ENCODE data around the gene SMKR1. TPM values are rescaled to one million over a fixed set of nuclear protein-coding genes. Genes with fewer than 3 reads are reported as not detected.

Gene SMKR1
- total and polyA plus RNA-seq, 9 of the 15 experiments (the other 6 are each of a cell fraction or from before 2014, with no cell fraction given) = 0.58 to 1.8 (median 0.93) TPM; not detected in 1

DNA sequence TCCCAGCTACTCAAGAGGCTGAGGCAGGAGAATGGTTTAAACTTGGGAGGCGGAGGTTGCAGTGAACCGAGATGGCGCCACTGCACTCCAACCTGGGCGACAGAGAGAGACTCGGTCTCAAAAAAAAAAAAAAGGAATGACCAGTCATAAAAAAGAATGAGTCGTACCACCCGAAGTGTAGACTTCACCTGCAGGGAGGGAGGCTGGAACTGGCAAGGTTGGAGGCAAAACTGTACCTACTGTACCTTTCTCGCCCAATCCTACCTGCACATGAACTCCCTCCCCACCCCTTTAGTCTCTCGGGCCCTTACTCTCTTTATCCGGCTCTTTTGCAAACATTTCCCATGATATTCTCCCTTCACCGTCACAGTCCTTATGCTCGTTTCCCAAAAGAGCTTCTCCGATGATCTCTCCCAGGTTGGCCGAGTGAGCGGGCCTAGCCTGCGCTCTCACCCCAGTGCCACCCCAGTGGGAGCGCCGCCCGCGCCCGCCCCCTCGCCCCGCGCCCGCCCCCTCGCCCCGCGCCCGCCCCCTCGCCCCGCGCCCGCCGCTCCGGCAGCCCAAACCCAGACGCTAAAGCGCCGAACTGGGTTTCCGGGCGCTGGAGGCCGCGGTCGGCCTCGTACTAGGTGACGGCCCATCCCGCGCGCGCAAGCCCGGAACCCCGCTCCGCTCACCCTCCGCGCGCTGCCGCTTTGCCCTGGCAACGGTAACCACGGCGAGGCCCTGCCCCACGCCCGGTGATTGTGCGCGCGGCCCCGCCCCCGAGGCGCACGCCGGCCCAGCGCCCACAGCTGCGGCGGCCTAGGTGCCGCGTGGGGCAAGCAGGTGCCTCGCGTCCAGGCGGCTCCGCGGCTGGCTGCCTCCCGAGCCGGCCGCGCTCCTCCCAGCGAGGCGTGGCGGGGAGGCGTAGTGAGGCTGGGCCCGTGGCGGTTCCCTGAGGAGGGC lies at the start of gene SMKR1 (continued):
- 0 out of 4 replicates have a peak, but pooled peaks of 1 of the 2 experiments have one; percentile 60 for TF ChIP-seq SIN3A (IDR thresholded peaks at IDR 0.05; ENCODE audit: borderline replicate concordance in 2 of 2, control insufficient read depth in 1 of 2, low read depth in 2 of 2, low read length in 2 of 2)
- no peak for TF ChIP-seq NFIC (IDR thresholded peaks at IDR 0.05)
- TF ChIP-seq ZNF445 (CRISPR knock-in tag; IDR thresholded peaks at IDR 0.05; ENCODE audit: low read depth) = no peak
- peak; percentile 48; the same call in 1 of the 2 replicates for TF ChIP-seq GABPB1 (CRISPR knock-in tag; IDR thresholded peaks at IDR 0.05)
- peak; percentile 77 for TF ChIP-seq CXXC5 (CRISPR knock-in tag; IDR thresholded peaks at IDR 0.05)
- no peak for TF ChIP-seq ZNF12 (CRISPR knock-in tag; IDR thresholded peaks at IDR 0.05)
- TF ChIP-seq ZFP36 (IDR thresholded peaks at IDR 0.05; ENCODE audit: low read depth, low read length, partially characterized antibody) = no peak
- TF ChIP-seq, protein P1, sequence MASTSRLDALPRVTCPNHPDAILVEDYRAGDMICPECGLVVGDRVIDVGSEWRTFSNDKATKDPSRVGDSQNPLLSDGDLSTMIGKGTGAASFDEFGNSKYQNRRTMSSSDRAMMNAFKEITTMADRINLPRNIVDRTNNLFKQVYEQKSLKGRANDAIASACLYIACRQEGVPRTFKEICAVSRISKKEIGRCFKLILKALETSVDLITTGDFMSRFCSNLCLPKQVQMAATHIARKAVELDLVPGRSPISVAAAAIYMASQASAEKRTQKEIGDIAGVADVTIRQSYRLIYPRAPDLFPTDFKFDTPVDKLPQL (IDR thresholded peaks at IDR 0.05; ENCODE audit: extremely low read depth, insufficient read length) = no peak
- TF ChIP-seq ZNF24 (IDR thresholded peaks at IDR 0.05) = no peak
- peak; percentile 96 for TF ChIP-seq MYNN (IDR thresholded peaks at IDR 0.05)
- TF ChIP-seq MYNN (CRISPR knock-in tag; IDR thresholded peaks at IDR 0.05) = peak; percentile 82
- no peak for TF ChIP-seq EP400 (IDR thresholded peaks at IDR 0.05)
- TF ChIP-seq CREM (IDR thresholded peaks at IDR 0.05; ENCODE audit: low read depth) = 0 out of 2 replicates have a peak, but pooled peaks have one; percentile 20
- 0 out of 2 replicates have a peak, but pooled peaks have one; percentile 23 for TF ChIP-seq FOXP1 (CRISPR knock-in tag; IDR thresholded peaks at IDR 0.05)
- no peak for TF ChIP-seq CHAMP1 (IDR thresholded peaks at IDR 0.05)
- no peak for TF ChIP-seq GATAD2A (IDR thresholded peaks at IDR 0.05)
- peak; percentile 46 for TF ChIP-seq KDM5B (IDR thresholded peaks at IDR 0.05; ENCODE audit: insufficient replicate concordance, low read depth, low read length)
- TF ChIP-seq ZNF217 (CRISPR knock-in tag; IDR thresholded peaks at IDR 0.05) = no peak
- TF ChIP-seq MAFG (tag; conservative IDR thresholded peaks at IDR 0.05) = no peak
- TF ChIP-seq NR2C1 (IDR thresholded peaks at IDR 0.05) = no peak
- no peak for TF ChIP-seq NR2C1 (tag; IDR thresholded peaks at IDR 0.05)
- no peak for TF ChIP-seq NFYB (IDR thresholded peaks at IDR 0.05; ENCODE audit: extremely low read depth, insufficient read length)
- TF ChIP-seq ZNF232 (CRISPR knock-in tag; IDR thresholded peaks at IDR 0.05) = no peak
- no peak for TF ChIP-seq MCM7 (IDR thresholded peaks at IDR 0.05)
- TF ChIP-seq HNRNPLL (IDR thresholded peaks at IDR 0.05; ENCODE audit: low read depth, low read length, poor library complexity, severe bottlenecking) = no peak
- no peak for TF ChIP-seq MEF2A (IDR thresholded peaks at IDR 0.05; ENCODE audit: control insufficient read depth, low read depth, low read length)
- TF ChIP-seq RFX7 (CRISPR knock-in tag; IDR thresholded peaks at IDR 0.05) = no peak
